Astrocyte (in vitro differentiated cells and primary cell): ENCODE data around the gene HOXA10.

Experiments used
- EZH2 ChIP-seq: IDR thresholded peaks from 2 replicates; pipeline ENCODE4 v1.6.1; 2012; ENCODE audit warnings: mild to moderate bottlenecking, low read length, inconsistent platforms; ENCODE audit not compliant: insufficient read depth
- TF ChIP-seq, protein P1 (sequence below): IDR thresholded peaks from 2 replicates; pipeline ENCODE4 v1.5.1; 2011; ENCODE audit warnings: low read depth, mild to moderate bottlenecking, inconsistent platforms, low read length, moderate library complexity; ENCODE audit not compliant: insufficient read depth

DNA sequence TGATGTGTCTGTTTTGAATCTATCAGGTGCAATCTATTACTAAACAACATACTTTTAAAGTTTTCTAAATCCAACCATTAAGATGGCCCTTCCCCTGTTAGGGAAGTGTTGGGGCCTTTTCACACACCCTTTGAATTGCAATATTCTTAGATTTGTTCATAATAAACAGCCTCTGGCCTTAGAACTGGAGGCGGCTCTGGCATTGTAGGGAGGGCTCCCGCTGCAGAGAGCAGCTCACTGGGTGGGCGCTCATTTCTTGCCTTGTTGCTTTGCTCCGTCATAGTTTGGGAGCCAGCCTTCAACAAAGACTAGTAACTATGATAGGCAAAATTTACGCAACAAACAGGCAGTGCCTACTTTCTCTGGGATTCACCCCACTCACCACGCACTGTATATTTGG is 4.2 kb upstream of the HOXA10 start:
- TF ChIP-seq, protein P1, sequence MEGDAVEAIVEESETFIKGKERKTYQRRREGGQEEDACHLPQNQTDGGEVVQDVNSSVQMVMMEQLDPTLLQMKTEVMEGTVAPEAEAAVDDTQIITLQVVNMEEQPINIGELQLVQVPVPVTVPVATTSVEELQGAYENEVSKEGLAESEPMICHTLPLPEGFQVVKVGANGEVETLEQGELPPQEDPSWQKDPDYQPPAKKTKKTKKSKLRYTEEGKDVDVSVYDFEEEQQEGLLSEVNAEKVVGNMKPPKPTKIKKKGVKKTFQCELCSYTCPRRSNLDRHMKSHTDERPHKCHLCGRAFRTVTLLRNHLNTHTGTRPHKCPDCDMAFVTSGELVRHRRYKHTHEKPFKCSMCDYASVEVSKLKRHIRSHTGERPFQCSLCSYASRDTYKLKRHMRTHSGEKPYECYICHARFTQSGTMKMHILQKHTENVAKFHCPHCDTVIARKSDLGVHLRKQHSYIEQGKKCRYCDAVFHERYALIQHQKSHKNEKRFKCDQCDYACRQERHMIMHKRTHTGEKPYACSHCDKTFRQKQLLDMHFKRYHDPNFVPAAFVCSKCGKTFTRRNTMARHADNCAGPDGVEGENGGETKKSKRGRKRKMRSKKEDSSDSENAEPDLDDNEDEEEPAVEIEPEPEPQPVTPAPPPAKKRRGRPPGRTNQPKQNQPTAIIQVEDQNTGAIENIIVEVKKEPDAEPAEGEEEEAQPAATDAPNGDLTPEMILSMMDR, result no peak
- no peak for TF ChIP-seq EZH2
